Esophagus squamous epithelium (tissue), 4 donors: ENCODE results near the gene PARD3B.

Source experiments
- CTCF ChIP-seq, 6 experiments: fragments of 450-650 bp in 4 of 6; fragments of 200-600 bp in 2 of 6; sonication (generic) in 2 of 6; IDR thresholded peaks; one replicate each; pipeline ENCODE4 v1.5.1; 2016 to 2019; ENCODE audit warnings: antibody characterized with exemption in 6 of 6, mild to moderate bottlenecking in 4 of 6, moderate library complexity in 4 of 6
- POLR2A ChIP-seq, 4 donors: fragments of 450-650 bp; IDR thresholded peaks; one replicate each; pipeline ENCODE4 v1.6.1; 2017; ENCODE audit warnings: antibody characterized with exemption in 4 of 4, mild to moderate bottlenecking in 4 of 4, moderate library complexity in 3 of 4

DNA sequence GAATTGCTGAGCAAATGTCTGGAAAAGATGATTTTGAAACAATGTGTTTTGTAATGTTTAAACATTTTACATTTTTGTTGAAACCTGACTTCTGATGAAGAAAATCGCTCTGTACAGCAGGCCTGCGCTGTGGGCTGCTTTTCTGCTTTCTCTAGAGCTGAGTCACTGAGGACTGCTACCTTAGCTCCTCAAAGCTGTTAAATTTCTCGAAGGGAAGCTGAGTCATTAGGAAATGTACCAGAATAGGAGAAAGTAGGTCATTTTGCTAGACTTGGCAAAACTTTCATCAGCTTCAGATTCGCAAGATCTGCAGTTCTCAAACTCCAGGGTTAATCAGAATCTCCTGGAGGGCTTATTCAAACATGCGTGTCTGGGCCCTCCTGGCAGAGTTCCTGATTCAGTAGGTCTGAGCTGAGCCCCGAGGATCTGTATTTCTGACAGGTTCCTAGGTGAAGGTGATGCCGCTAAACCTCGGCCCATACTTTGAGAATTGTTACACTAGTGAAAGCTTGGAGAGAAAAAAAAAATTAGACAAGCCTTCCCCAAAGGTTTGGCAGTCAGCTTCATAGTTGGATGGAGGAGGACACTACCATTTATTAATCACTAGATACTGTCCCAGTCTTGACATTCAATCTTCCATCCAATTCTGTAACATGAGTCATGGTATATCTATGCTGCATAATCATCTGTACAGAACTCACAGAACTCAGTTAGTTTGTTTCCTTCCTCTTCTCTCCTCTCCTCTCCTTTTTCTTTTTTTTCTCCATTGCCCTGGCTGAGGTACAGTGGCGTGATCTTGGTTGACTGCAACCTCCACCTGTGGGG, 297.6 kb downstream of the PARD3B start:
- TF ChIP-seq POLR2A (IDR thresholded peaks at IDR 0.05) (no peak), CTCF (IDR thresholded peaks at IDR 0.05) (no peak)
